ENCODE data around the gene PRR12.

Gene PRR12

GRCh38 chr19:49591731-49592485 is 926 bp downstream of the PRR12 start:
- no peak for DNase-seq (ENCODE audit: low read depth)

DNA sequence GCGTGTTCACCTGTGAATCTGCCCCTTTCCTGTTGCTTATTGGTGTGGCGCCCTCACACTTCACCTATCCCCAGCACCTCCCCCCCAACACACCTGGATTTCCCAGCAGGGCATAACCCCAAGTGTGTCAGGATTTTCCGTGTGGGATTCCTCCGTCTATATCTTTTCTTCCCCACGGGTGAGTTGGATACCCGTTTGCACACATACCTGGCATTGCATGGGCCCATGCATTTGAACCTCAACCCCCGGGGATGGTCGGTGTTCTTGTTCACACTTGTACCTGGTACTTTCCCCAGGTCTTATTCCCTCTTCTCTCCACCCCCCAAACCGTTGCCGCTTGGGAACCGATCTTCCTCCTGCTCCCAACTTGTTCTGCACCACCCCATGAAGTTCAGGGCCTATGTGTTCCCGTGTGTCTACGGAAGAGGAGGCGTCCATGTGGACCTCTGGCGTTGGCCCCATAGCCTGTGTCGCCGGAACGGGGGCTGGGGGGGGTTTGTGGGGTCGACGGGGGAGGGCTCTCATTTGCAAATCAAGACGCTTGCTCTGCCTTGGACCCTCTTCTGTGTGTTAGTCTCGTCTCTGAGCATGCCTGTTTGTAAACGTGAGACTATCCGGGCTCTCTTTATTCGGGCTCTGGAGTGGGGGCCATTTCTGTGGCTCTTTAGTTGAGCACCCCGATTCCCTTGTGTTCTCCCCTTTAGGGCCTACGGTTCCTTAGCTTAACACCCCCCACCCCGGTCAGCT is 1.7 kb downstream of the PRR12 start:
- DNase-seq (ENCODE audit: low read depth): no peak

DNA sequence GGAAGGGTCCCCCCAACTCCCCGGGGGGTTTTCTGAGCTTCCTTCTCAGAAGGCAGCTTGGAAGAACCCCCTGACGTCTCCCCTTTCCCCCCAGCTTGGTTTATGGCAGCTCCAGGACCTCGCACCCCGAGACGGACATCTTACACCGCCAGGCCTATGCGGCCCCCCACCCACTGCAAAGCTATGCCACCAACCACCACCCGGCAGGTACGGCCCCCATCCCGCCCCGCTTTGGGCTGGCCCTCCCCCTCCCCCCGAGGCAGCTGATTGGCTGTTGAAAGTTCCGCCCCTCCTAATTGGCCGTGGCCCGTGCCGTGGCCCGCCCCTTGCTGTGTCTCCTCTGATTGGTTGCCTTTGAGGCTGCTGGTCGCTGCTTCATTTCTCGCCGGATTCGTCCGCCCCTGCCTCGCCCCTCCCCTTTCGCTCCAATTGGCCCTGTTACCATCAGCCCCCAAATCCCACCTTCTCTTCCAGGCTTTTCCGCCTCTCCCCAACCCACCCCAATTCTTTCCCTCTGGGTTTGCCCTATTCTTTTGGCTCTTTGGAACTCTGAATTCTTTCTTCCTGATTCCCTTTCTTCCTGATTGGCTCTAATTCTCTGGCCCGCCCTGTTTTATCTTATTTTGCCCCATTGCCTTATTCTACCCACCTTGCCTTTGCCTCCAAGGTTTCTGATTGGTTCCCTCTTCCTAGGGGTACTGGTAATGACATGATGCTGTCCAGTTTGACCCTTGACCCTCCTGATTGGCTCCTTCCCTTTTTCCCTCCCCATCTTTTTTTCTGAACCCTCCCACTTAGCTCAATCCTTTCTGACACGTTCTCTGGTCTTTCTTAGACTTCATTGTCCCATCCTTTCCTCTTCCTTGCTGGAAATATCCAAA is 2.5 kb downstream of the PRR12 start:
- peak; percentile 92 for DNase-seq (ENCODE audit: low read depth)

DNA sequence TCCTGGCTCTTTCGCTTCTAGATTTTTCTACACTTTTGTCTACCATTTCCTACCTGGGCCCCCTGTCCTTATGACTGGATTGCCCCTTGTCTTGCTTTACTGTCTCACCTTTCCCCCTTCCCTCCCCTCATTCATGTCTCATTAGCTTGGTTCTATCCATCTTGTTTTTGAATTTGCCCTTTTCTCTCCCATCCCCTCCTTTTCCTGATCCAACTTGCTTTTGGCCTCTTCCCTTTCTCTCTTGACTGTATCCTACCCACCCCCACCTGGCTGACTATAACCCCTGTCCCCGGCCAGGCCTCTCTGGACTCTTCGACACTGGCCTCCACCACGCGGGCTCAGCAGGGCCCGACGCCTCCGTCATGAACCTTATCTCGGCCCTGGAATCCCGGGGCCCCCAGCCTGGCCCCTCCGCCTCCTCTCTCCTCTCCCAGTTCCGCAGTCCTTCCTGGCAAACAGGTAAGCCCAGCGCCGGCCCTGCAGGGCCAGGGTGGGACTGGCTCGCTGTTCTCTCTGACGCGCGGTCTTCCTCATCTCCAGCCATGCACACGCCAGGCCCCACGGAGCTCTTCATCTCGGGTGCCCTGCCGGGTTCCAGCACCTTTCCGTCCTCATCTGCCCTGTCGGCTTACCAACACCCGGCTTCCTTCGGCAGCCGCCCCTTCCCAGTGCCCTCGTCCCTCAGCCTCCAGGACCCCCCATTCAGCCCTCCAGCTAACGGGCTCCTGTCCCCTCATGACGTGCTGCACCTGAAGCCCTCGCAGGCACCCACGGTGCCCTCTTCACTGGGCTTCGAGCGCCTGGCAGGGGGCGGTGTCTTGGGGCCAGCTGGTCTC is 3.4 kb downstream of the PRR12 start:
- DNase-seq (ENCODE audit: low read depth): no peak

- DNase-seq (ENCODE audit: low read depth): no peak
These were observed 4.2 kb downstream of the PRR12 start for GRCh38 chr19:49594993-49595818.

DNA sequence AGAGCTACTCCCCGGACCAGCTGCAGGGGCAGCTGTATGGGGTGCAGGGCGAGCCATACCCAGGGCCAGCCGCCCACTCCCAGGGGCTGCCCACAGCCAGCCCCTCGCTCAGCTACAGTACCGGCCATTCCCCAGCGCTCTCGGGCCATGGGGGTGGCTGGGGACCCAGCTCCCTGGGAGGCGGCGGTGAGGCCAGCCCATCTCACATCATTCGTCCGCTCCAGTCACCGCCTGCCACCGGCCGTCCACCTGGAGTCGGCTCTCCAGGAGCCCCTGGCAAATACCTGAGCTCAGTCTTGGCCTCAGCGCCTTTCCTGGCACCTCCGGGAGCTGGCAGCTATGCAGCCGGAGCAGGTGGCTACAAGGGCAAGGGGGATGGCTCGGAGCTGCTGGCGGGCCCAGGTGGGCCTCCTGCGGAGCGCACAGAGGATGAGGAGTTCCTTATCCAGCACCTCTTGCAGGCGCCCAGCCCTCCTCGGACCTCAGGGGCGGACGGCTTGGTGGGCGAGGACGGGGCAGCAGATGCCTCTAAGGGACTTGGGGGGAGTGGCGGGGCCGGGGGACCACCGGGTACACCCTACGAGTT is 4.9 kb downstream of the PRR12 start:
- DNase-seq (ENCODE audit: low read depth): no peak

DNA sequence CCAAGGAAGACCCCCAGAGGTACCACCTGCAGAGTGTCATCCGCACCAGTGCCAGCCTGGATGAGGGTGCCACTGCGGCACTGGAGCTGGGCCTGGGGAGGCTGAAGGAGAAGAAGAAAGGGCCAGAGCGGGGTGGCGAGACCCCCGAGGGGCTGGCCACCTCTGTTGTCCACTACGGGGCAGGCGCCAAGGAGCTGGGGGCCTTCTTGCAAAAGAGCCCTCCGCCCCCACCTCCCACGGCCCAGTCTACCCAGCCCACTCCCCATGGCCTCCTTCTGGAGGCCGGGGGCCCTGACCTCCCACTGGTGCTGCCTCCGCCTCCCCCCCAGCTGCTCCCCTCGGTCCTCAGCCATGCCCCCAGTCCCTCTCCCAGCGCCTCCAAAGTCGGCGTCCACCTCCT is 5.4 kb downstream of the PRR12 start:
- DNase-seq (ENCODE audit: low read depth): no peak

DNA sequence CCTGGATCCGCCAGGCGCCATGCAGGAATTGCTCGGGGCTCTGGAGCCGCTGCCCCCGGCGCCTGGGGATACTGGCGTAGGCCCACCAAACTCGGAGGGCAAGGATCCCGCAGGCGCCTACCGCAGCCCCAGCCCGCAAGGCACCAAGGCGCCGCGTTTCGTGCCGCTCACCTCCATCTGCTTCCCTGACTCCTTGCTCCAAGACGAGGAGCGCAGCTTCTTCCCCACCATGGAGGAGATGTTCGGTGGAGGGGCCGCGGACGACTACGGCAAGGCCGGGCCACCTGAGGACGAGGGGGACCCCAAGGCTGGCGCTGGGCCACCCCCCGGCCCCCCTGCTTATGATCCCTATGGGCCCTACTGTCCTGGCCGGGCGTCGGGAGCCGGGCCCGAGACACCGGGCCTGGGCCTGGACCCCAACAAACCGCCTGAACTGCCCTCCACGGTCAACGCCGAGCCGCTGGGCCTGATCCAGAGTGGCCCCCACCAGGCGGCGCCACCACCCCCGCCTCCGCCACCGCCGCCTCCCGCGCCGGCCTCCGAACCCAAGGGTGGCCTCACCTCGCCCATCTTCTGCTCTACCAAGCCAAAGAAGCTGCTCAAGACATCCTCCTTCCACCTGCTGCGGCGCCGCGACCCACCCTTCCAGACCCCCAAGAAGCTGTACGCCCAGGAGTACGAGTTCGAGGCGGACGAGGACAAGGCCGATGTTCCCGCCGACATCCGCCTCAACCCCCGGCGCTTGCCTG is 6.1 kb downstream of the PRR12 start:
- DNase-seq (ENCODE audit: low read depth): no peak

DNA sequence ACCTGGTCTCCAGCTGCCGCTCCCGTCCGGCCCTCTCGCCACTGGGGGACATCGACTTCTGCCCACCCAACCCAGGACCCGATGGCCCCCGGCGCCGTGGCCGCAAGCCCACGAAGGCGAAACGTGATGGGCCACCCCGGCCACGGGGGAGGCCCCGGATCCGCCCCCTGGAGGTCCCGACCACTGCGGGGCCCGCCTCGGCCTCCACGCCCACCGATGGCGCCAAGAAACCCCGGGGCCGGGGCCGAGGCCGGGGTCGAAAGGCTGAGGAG is 6.7 kb downstream of the PRR12 start:
- no peak for DNase-seq (ENCODE audit: low read depth)

GRCh38 chr19:49599378-49600295 is 8.7 kb downstream of the PRR12 start:
- DNase-seq (ENCODE audit: low read depth): no peak

DNA sequence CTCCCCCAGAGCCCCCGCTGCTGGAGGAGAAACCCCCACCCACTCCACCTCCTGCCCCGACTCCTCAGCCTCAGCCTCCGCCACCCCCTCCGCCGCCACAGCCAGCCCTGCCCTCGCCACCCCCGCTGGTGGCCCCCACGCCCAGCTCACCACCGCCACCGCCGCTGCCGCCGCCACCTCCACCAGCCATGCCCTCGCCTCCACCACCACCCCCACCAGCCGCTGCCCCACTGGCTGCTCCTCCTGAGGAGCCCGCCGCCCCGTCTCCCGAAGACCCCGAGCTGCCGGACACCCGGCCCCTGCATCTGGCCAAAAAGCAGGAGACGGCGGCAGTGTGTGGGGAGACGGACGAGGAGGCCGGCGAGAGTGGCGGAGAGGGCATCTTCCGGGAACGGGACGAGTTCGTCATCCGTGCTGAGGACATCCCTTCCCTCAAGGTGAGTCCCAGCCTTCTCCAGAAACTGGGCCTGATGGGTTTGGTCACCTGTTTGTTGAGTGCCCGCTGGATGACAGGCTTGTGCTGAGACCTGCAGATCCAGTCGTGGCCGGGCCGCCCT is 10.6 kb downstream of the PRR12 start:
- DNase-seq (ENCODE audit: low read depth): no peak

DNA sequence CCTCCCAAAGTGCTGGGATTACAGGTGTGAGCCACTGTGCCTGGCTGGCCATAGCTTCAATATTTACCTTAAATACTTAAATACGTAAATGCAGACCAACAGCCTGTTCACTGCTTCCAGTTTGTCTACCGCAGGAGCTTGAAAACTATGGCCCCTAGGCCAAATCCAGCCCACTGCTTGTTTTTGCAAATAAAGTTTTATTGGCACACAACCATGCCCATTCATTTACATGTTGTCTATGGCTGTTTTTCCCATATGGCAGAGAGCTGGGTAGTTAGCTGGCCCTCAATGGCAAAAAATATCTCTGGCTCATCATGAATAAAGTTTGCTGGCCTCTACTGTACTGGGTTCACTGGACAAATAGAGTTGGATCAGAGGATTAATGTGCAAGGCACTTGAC is 11.8 kb downstream of the PRR12 start:
- DNase-seq (ENCODE audit: low read depth): no peak

- DNase-seq (ENCODE audit: low read depth): no peak
These were observed 14.6 kb downstream of the PRR12 start for GRCh38 chr19:49605605-49606004.

DNA sequence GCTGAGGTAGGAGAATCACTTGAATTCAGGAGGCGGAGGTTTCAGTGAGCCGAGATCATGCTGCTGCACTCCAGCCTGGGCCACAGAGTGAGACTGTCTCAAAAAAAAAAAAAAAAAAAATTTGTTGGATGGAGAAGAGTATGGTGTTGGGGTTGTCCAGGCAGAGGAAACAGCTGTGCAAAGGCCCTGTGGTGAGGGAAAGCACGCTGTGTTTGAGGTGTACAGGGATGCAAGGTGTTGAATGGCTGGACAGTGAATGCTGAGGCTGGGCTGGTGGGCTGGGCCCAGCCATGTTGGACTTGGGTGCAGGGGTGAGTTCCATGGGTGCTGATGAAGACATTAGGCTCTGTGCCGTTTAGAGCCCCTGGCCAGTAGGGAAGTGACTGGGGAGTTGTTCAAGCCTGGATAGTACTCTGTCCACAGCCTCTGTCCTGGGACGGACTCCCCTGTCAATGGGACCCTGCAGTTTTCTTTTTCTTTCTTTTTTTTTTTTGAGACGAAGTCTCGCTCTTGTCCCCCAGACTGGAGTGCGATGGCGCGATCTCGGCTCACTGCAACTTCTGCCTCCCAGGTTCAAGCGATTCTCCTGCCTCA is 18.6 kb downstream of the PRR12 start:
- no peak for DNase-seq (ENCODE audit: low read depth)

DNA sequence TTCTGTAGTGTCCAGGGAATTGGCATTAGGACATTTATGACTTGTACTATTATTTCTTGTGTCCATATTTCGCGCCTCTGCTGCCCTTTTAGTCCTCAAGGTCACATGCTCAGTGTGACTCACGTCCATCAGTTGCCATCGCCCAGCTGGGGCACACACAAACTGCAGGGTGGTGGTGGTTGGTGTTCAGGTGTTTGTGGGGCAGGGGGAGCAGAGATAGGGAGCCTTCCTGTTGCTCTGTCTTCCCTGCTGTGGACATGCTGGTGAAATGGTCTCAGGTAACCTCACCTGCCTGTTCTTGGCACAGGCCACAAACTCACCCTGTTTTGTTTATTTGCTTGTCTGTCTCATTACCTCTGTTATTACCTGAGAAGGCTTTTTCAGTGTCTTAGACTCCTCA is 22.4 kb downstream of the PRR12 start:
- no peak for DNase-seq (ENCODE audit: low read depth)

- no peak for DNase-seq (ENCODE audit: low read depth)
These were observed 23.3 kb downstream of the PRR12 start for GRCh38 chr19:49614096-49614833.

DNA sequence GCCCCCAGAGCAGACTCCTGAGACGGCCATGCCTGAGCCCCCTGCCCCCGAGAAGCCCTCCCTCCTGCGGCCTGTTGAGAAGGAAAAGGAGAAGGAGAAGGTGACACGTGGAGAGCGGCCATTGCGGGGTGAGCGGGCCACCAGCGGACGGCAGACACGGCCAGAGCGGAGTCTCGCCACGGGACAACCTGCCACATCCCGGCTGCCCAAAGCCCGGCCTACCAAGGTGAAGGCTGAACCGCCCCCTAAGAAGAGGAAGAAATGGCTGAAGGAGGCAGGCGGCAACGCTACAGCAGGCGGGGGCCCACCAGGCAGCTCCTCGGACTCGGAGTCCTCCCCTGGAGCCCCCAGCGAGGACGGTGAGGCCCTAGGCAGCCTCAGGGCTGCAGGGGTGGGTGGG is 24.9 kb downstream of the PRR12 start:
- no peak for DNase-seq (ENCODE audit: low read depth)

DNA sequence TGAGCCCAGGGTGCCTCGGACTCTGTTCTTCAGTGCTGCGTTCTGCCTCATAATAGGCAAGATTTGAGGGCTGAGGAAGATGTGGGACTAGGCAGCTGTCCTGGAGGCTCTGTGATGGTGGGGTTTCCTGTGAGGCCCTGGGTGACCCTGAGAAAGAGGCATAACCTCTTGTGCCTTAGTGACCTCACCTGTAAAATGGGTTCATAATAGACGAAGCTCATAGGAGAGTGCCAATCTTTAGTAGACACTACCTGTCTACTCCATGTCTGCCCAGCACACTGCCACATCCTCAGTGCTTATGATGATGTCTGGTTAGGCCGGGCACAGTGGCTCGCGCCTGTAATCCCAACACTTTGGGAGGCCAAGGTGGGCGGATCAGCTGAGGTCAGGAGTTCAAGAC is 25.6 kb downstream of the PRR12 start:
- DNase-seq (ENCODE audit: low read depth): no peak

Data from stimulated activated CD8-positive, alpha-beta memory T cell treated with anti-CD3 and anti-CD28 coated beads, Interleukin-7, amount 100 ng/mL, for 24 hours (primary cell).